ENCODE measurements around the gene RFTN1.

Gene RFTN1

GRCh38 chr3:16288664-16289063, 224.8 kb downstream of the RFTN1 start:
- no CpG with 5 or more reads among the region's 1 CpG for WGBS, 2 donors (ENCODE audit: extremely low coverage in 2 of 2, insufficient read length in 2 of 2, insufficient replicate concordance in 1 of 2)
- Histone ChIP-seq H3K27me3 (ENCODE audit: control insufficient read depth in 3 of 3, insufficient read depth in 3 of 3, low read depth in 1 of 3, low read length in 3 of 3) (no peaks in the 10 kb centered on the region), H3K18ac (ENCODE audit: low read length) (no peak overlapping the region), H3K4me1 (ENCODE audit: control insufficient read depth in 2 of 2, insufficient read depth in 1 of 2, low read depth in 1 of 2, low read length in 2 of 2) (no peaks in the 10 kb centered on the region), H3K23ac (ENCODE audit: low read depth, low read length, poor library complexity) (no peak overlapping the region), H3K9ac (ENCODE audit: low read depth, low read length, poor library complexity) (no peak overlapping the region), H2BK120ac (ENCODE audit: low read depth, low read length) (no peak overlapping the region), H2AFZ (ENCODE audit: low read length) (no peak overlapping the region), H3K4me2 (ENCODE audit: insufficient read depth, low read length, poor library complexity, severe bottlenecking) (no peak overlapping the region), H2BK15ac (ENCODE audit: low read length) (no peak overlapping the region), H3K79me1 (ENCODE audit: low read depth, low read length) (no peaks in the 10 kb centered on the region), H4K8ac (ENCODE audit: low read depth, low read length) (no peak overlapping the region), H2AK5ac (ENCODE audit: low read depth, low read length) (no peak overlapping the region), H2BK5ac (ENCODE audit: low read length) (no peak overlapping the region), H2BK12ac (ENCODE audit: low read length) (no peak overlapping the region), H3K9me3 (replicated peaks in 1 of 2; ENCODE audit: control insufficient read depth in 2 of 2, insufficient read depth in 1 of 2, low read depth in 1 of 2, low read length in 2 of 2) (peaks cover 0 to 11% of the 10 kb centered on the region in 2 donors), H3K4me3 (ENCODE audit: low read length in 2 of 2) (peak overlapping the region in 1 of 2 donors; percentile 5), H3K36me3 (replicated peaks in 1 of 2; ENCODE audit: control insufficient read depth in 2 of 2, insufficient read depth in 2 of 2, low read length in 2 of 2) (peaks cover 6 to 45% of the 10 kb centered on the region in 2 donors), H3K14ac (ENCODE audit: low read length) (no peak overlapping the region), H3K4ac (ENCODE audit: low read length) (no peak overlapping the region), H3K27ac (replicated peaks; ENCODE audit: low read length) (no peak overlapping the region), H4K91ac (ENCODE audit: low read depth, low read length, poor library complexity) (no peak overlapping the region)
- no peak for DNase-seq (ENCODE audit: low spot score)

GRCh38 chr3:16286751-16287543, 226.6 kb downstream of the RFTN1 start:
- Histone ChIP-seq H4K8ac (ENCODE audit: low read depth, low read length) (no peak overlapping the region), H3K9me3 (replicated peaks in 1 of 2; ENCODE audit: control insufficient read depth in 2 of 2, insufficient read depth in 1 of 2, low read depth in 1 of 2, low read length in 2 of 2) (no peaks in the 10 kb centered on the region), H2AFZ (ENCODE audit: low read length) (no peak overlapping the region), H3K4ac (ENCODE audit: low read length) (no peak overlapping the region), H3K27me3 (ENCODE audit: control insufficient read depth in 3 of 3, insufficient read depth in 3 of 3, low read depth in 1 of 3, low read length in 3 of 3) (no peaks in the 10 kb centered on the region), H3K4me2 (ENCODE audit: insufficient read depth, low read length, poor library complexity, severe bottlenecking) (no peak overlapping the region), H2BK5ac (ENCODE audit: low read length) (no peak overlapping the region), H3K4me1 (ENCODE audit: control insufficient read depth in 2 of 2, insufficient read depth in 1 of 2, low read depth in 1 of 2, low read length in 2 of 2) (no peaks in the 10 kb centered on the region), H2AK5ac (ENCODE audit: low read depth, low read length) (no peak overlapping the region), H3K9ac (ENCODE audit: low read depth, low read length, poor library complexity) (no peak overlapping the region), H3K14ac (ENCODE audit: low read length) (no peak overlapping the region), H4K91ac (ENCODE audit: low read depth, low read length, poor library complexity) (no peak overlapping the region), H3K27ac (replicated peaks; ENCODE audit: low read length) (no peak overlapping the region), H3K18ac (ENCODE audit: low read length) (no peak overlapping the region), H2BK15ac (ENCODE audit: low read length) (no peak overlapping the region), H2BK120ac (ENCODE audit: low read depth, low read length) (no peak overlapping the region), H3K4me3 (ENCODE audit: low read length in 2 of 2) (no peak overlapping the region), H3K79me1 (ENCODE audit: low read depth, low read length) (no peaks in the 10 kb centered on the region), H3K23ac (ENCODE audit: low read depth, low read length, poor library complexity) (no peak overlapping the region), H2BK12ac (ENCODE audit: low read length) (no peak overlapping the region), H3K36me3 (replicated peaks in 1 of 2; ENCODE audit: control insufficient read depth in 2 of 2, insufficient read depth in 2 of 2, low read length in 2 of 2) (peaks cover 8 to 55% of the 10 kb centered on the region in 2 donors)
- DNase-seq (ENCODE audit: low spot score), result no peak
- no CpG with 5 or more reads among the region's 6 CpGs for WGBS, 2 donors (ENCODE audit: extremely low coverage in 2 of 2, insufficient read length in 2 of 2, insufficient replicate concordance in 1 of 2)

- no peak overlapping the region for H3K9ac ChIP-seq (ENCODE audit: low read depth, low read length, poor library complexity)
- peaks cover 8 to 50% of the 10 kb centered on the region in 2 donors for H3K36me3 ChIP-seq (replicated peaks in 1 of 2; ENCODE audit: control insufficient read depth in 2 of 2, insufficient read depth in 2 of 2, low read length in 2 of 2)
- H2AFZ ChIP-seq (ENCODE audit: low read length), result no peak overlapping the region
- H3K4me1 ChIP-seq (ENCODE audit: control insufficient read depth in 2 of 2, insufficient read depth in 1 of 2, low read depth in 1 of 2, low read length in 2 of 2), result no peaks in the 10 kb centered on the region
- no peak overlapping the region for H2BK120ac ChIP-seq (ENCODE audit: low read depth, low read length)
- no peak overlapping the region for H3K4ac ChIP-seq (ENCODE audit: low read length)
- H2BK15ac ChIP-seq (ENCODE audit: low read length), result no peak overlapping the region
- no CpG with 5 or more reads among the region's 3 CpGs for WGBS, 2 donors (ENCODE audit: extremely low coverage in 2 of 2, insufficient read length in 2 of 2, insufficient replicate concordance in 1 of 2)
- H3K23ac ChIP-seq (ENCODE audit: low read depth, low read length, poor library complexity), result no peak overlapping the region
- no peak overlapping the region for H4K91ac ChIP-seq (ENCODE audit: low read depth, low read length, poor library complexity)
- H4K8ac ChIP-seq (ENCODE audit: low read depth, low read length), result no peak overlapping the region
- H3K9me3 ChIP-seq (replicated peaks in 1 of 2; ENCODE audit: control insufficient read depth in 2 of 2, insufficient read depth in 1 of 2, low read depth in 1 of 2, low read length in 2 of 2), result no peaks in the 10 kb centered on the region
- no peak overlapping the region for H2BK5ac ChIP-seq (ENCODE audit: low read length)
- no peaks in the 10 kb centered on the region for H3K27me3 ChIP-seq (ENCODE audit: control insufficient read depth in 3 of 3, insufficient read depth in 3 of 3, low read depth in 1 of 3, low read length in 3 of 3)
- H2AK5ac ChIP-seq (ENCODE audit: low read depth, low read length), result no peak overlapping the region
- no peak overlapping the region for H2BK12ac ChIP-seq (ENCODE audit: low read length)
- H3K4me3 ChIP-seq (ENCODE audit: low read length in 2 of 2), result no peak overlapping the region
- no peak overlapping the region for H3K18ac ChIP-seq (ENCODE audit: low read length)
- DNase-seq (ENCODE audit: low spot score), result no peak
- no peak overlapping the region for H3K27ac ChIP-seq (replicated peaks; ENCODE audit: low read length)
- no peak overlapping the region for H3K4me2 ChIP-seq (ENCODE audit: insufficient read depth, low read length, poor library complexity, severe bottlenecking)
- no peak overlapping the region for H3K14ac ChIP-seq (ENCODE audit: low read length)
- H3K79me1 ChIP-seq (ENCODE audit: low read depth, low read length), result no peaks in the 10 kb centered on the region
Observed at GRCh38 chr3:16286161-16286560, 227.3 kb downstream of the RFTN1 start.

- Histone ChIP-seq H3K18ac (ENCODE audit: low read length) (no peak overlapping the region), H3K4ac (ENCODE audit: low read length) (no peak overlapping the region), H3K27me3 (ENCODE audit: control insufficient read depth in 3 of 3, insufficient read depth in 3 of 3, low read depth in 1 of 3, low read length in 3 of 3) (no peaks in the 10 kb centered on the region), H3K4me3 (ENCODE audit: low read length in 2 of 2) (no peak overlapping the region), H2BK5ac (ENCODE audit: low read length) (no peak overlapping the region), H3K4me2 (ENCODE audit: insufficient read depth, low read length, poor library complexity, severe bottlenecking) (no peak overlapping the region), H2AK5ac (ENCODE audit: low read depth, low read length) (no peak overlapping the region), H4K8ac (ENCODE audit: low read depth, low read length) (no peak overlapping the region), H3K23ac (ENCODE audit: low read depth, low read length, poor library complexity) (no peak overlapping the region), H2AFZ (ENCODE audit: low read length) (no peak overlapping the region), H3K14ac (ENCODE audit: low read length) (no peak overlapping the region), H3K36me3 (replicated peaks in 1 of 2; ENCODE audit: control insufficient read depth in 2 of 2, insufficient read depth in 2 of 2, low read length in 2 of 2) (peaks cover 8 to 49% of the 10 kb centered on the region in 2 donors), H3K27ac (replicated peaks; ENCODE audit: low read length) (no peak overlapping the region), H2BK120ac (ENCODE audit: low read depth, low read length) (no peak overlapping the region), H2BK15ac (ENCODE audit: low read length) (no peak overlapping the region), H3K79me1 (ENCODE audit: low read depth, low read length) (no peaks in the 10 kb centered on the region), H3K9ac (ENCODE audit: low read depth, low read length, poor library complexity) (no peak overlapping the region), H2BK12ac (ENCODE audit: low read length) (no peak overlapping the region), H3K9me3 (replicated peaks in 1 of 2; ENCODE audit: control insufficient read depth in 2 of 2, insufficient read depth in 1 of 2, low read depth in 1 of 2, low read length in 2 of 2) (no peaks in the 10 kb centered on the region), H4K91ac (ENCODE audit: low read depth, low read length, poor library complexity) (no peak overlapping the region), H3K4me1 (ENCODE audit: control insufficient read depth in 2 of 2, insufficient read depth in 1 of 2, low read depth in 1 of 2, low read length in 2 of 2) (no peaks in the 10 kb centered on the region)
- no CpG with 5 or more reads among the region's 1 CpG for WGBS, 2 donors (ENCODE audit: extremely low coverage in 2 of 2, insufficient read length in 2 of 2, insufficient replicate concordance in 1 of 2)
- no peak for DNase-seq (ENCODE audit: low spot score)
Observed at GRCh38 chr3:16284633-16285032, 228.9 kb downstream of the RFTN1 start.

All from neuronal stem cell (in vitro differentiated cells).